T follicular helper cell (primary cell): ENCODE measurements around the gene VNN1.
"Not testable (repeated sequence)": the region's sequence is repeated elsewhere in the genome, so short reads cannot be mapped to it uniquely, and the experiment has no call there.

Source experiments
- DNase-seq: peaks from one replicate; pipeline ENCODE4 v3.0.0-alpha.2; 2020; ENCODE audit warnings: low read depth

Gene VNN1

GRCh38 chr6:132671295-132671694 lies 42.6 kb downstream of the VNN1 start:
- DNase-seq = no peak

- no peak for DNase-seq
Measured at GRCh38 chr6:132669690-132670291, 44.1 kb downstream of the VNN1 start.

DNA sequence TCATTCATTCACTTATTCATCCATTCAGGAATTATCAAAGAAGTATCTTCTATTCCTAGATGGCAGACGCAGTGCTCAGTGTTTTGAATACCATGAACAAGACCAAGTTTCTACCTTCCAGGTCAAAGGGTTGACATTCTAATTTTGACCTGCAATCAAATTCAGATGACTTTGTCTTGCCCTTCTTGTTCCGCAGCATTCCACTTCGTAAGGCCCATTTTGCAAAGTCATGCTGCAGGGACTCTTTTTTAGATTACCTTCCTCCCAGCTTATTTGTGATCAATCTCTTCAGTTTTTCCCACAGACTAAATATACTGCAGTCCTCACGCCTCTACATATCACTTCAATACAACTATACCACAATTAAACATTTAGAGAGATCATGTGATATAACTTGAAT lies 47.7 kb downstream of the VNN1 start:
- no peak for DNase-seq

DNA sequence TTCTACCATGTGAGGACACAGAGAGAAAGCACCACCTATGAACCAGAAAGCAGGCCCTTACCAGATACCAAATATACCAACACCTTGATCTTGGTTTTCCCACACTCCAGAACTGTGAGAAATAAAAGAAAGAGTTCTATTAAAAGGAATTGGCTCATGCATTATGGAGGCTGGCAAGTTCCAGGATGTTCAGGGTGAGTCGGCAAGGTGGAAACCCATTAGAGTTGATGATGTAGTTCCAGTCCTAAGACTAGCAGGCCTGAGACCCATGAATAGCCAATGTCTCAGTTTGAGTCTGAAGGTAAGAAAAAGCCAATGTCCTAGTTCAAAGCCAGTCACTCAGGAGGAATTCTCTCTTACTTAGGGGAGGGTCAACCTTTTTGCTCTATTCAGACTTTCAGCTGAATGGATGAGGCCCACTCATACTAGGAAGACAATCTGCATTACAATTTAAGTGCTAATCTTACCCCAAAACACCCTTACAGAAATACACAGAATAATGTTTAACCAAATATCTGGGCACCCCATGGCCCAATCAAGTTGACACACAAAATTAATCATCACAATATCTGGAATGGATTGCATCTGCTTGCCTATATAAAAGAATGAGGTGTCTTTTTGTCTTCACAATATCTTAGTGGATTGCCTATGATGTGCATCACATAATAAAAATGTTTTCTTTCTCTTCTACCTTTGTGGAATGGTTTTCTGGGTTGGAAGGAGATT lies 49.4 kb downstream of the VNN1 start:
- no peak for DNase-seq

GRCh38 chr6:132663661-132664060 lies 50.2 kb downstream of the VNN1 start:
- no peak for DNase-seq

DNA sequence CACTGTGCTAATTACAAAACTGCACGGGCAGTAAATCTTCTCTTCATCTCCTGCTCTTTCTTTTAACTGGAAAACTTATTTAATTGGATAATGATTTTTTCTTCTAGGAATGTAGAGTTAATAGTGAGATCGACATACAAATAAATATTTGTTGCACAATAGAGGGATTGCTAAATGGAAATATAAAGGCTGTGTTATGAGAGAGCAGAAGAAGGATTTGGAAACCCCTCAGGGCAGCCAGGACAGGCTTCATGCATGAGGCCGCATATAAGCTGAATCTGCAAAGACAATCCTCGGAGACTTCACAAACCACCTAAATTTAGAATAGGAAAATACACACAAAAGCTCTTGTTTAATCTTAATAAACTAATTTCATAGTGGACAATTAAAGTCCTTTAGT lies 51.9 kb downstream of the VNN1 start:
- DNase-seq = no peak

GRCh38 chr6:132659082-132659481 lies 54.8 kb downstream of the VNN1 start, which contains the start of gene TAAR1:
Gene TAAR1 (minus strand): TSS chr6:132659182. CDS start chr6:132646003, 13,179 bp downstream.
- DNase-seq = no peak

DNA sequence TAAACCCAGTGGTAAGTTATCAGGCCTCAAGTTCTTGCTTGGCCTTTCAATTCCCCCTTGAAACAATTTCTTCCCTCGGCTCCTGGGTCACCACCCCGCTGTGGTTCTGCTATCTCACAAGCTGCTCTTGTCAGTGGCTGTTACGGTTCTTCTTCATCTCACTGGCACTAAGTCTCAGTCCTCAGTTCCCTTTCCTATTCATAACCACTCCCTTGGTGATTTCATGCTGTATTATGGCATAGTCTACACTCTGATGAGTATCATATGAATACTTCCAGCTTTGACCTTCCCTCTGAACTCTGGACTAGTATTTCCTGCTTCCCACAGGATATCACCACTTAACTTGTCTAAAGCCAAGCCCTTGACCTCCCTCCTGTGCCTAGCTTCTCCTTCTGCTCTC lies 62.8 kb downstream of the VNN1 start:
- no peak for DNase-seq

GRCh38 chr6:132650429-132650828 lies 63.4 kb downstream of the VNN1 start:
- no peak for DNase-seq

GRCh38 chr6:132648828-132649227 lies 65.0 kb downstream of the VNN1 start:
- no peak for DNase-seq

DNA sequence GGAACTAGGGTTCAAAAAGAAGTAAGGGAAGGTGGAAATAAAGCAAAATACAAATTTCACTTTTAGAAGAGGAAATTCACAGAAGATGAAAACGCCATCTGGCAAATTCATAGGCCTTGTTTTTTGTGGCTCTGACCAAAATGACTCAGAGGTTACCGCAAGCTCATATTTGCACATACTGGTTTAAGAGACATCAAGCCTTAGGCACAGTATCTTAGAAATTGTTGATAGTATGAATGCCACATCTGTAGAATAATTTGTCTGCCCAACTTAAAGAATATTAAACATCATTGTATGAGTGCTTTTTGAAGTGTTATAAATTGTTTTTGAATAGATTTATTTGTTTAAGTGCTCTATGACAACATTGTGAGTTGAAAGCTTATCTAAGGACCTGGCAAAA lies 65.5 kb downstream of the VNN1 start:
- no peak for DNase-seq

GRCh38 chr6:132643547-132643946 lies 70.3 kb downstream of the VNN1 start:
- no peak for DNase-seq

GRCh38 chr6:132637135-132637534 lies 76.7 kb downstream of the VNN1 start:
- DNase-seq = not testable (repeated sequence)

DNA sequence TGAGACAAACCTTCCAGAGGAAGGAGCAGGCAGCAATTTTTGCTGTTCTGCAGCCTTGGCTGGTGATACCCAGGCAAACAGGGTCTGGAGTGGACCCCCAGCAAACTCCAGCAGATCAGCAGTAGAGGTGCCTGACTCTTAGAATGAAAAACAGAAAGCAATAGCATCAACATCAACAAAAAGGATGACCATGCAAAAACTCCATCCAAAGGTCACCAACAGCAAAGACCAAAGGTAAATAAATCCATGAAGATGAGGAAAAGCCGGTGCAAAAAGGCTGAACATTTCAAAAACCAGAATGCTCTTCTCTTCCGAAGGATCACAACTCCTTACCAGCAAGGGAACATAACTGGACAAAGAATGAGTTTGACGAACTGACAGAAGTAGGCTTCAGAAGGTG lies 77.9 kb downstream of the VNN1 start:
- not testable (repeated sequence) for DNase-seq

DNA sequence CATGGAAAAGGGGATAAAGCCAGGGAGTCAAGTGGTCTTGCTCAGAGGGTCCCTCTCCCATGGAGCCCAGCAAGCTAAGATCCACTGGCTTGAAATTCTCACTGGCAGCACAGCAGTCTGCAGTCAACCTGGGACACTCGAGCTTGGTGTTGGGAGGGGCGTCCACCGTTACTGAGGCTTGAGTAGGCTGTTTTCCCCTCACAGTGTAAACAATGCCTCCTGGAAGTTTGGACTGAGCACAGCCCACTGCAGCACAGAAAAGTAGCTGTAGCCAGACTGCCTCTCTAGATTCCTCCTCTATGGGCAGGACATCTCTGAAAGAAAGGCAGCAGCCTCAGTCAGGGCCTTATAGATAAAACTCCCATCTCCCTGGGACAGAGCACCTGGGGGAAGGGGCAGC lies 78.6 kb downstream of the VNN1 start:
- DNase-seq = not testable (repeated sequence)

GRCh38 chr6:132634796-132635195 lies 79.1 kb downstream of the VNN1 start:
- DNase-seq = no peak

DNA sequence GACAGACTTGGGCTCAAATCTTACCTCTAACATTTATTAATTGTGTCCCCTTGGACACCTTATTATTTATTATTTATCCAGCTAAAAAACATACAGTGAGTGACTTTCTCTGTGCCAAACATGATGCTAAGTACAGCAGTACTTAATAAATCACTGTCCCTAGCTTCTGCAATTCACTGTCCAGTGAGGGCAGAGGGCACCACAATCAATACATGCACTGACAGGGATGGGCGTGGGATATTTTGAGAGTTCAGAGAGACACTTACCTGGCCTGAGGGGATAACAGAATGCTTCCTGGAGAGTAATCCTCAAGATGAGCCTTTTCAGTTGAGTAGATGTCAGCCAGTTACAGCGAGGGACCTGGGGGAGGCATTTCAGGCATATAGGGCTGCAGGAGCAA lies 80.5 kb downstream of the VNN1 start:
- no peak for DNase-seq
